Endothelial cell of umbilical vein (primary cell): Measurements from ENCODE around the gene SCYL1.

ENCODE experiments used
- EZH2 ChIP-seq: IDR thresholded peaks from 2 replicates; pipeline ENCODE4 v1.6.1; 2012; ENCODE audit warnings: borderline replicate concordance, low read depth, mild to moderate bottlenecking, moderate library complexity, low read length, inconsistent platforms; ENCODE audit not compliant: severe bottlenecking
- FOS ChIP-seq: IDR thresholded peaks from 2 replicates; pipeline ENCODE4 v1.6.1; 2011; ENCODE audit warnings: mild to moderate bottlenecking, low read length, moderate library complexity, borderline replicate concordance; ENCODE audit not compliant: insufficient read depth
- JUN ChIP-seq: IDR thresholded peaks from 2 replicates; pipeline ENCODE4 v1.6.1; 2011; ENCODE audit warnings: borderline replicate concordance, low read depth; ENCODE audit not compliant: insufficient read length, insufficient read depth
- MYC ChIP-seq: IDR thresholded peaks from one replicate; pipeline ENCODE4 v1.6.1; 2011; ENCODE audit warnings: mild to moderate bottlenecking, low read depth, low read length
- POLR2A ChIP-seq: IDR thresholded peaks from 2 replicates; pipeline ENCODE4 v1.6.1; 2012; ENCODE audit warnings: low read depth, mild to moderate bottlenecking, control low read depth, low read length
- POLR2AphosphoS5 ChIP-seq: IDR thresholded peaks from 2 replicates; pipeline ENCODE4 v1.6.1; 2012; ENCODE audit warnings: low read depth, mild to moderate bottlenecking, control low read depth, low read length, moderate library complexity; ENCODE audit not compliant: insufficient read depth
- TF ChIP-seq, protein P1 (sequence below), 2 donors: IDR thresholded peaks; 1 replicate in 1 of 2; 2 replicates in 1 of 2; pipeline ENCODE4 v1.5.1; 2011; ENCODE audit warnings: low read length in 2 of 2, mild to moderate bottlenecking in 2 of 2, moderate library complexity in 2 of 2, control low read depth in 1 of 2, inconsistent platforms in 1 of 2, low read depth in 1 of 2; ENCODE audit not compliant: insufficient read depth in 1 of 2; ENCODE audit errors: extremely low read depth in 1 of 2
- TF ChIP-seq, protein P2 (sequence below): IDR thresholded peaks from 2 replicates; pipeline ENCODE4 v1.6.1; 2011; ENCODE audit not compliant: insufficient read depth, insufficient read length

DNA sequence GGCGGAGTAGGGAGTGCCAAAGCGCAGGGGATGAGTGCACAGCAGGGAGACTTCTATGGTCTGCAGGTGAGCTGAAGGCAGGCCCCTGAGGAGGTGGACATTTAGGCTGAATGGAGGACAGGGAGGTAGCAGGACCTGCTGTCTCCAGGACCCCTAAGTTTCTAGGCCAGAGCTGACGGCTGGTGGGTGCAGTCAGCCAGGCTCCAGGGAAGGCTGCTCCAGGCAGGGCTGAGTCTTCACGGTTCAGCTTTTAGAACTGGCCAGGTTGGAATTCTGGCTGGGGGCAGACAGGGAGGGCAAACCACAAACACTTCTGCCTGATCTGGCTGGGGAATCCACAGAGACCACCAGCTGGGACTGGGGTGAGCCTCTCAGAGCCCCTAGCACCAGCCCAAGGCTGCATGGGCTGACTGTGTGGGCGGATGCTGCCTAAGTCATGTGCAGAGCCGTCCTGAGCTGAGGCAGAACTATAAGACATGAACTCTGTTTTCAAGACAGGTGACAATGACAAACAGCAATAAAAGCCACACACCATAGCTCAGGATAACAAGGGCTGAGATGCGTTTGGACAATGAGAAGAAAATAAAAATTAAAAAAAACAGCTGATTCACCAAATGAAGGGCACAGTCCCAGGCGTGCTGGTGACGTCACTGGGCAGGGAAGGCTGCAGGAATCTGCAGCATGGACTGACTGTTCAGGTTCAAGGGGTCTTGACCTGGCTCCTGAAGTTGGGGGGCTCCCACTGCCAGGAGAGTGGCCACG, 36.4 kb upstream of the SCYL1 start:
- TF ChIP-seq, protein P1, sequence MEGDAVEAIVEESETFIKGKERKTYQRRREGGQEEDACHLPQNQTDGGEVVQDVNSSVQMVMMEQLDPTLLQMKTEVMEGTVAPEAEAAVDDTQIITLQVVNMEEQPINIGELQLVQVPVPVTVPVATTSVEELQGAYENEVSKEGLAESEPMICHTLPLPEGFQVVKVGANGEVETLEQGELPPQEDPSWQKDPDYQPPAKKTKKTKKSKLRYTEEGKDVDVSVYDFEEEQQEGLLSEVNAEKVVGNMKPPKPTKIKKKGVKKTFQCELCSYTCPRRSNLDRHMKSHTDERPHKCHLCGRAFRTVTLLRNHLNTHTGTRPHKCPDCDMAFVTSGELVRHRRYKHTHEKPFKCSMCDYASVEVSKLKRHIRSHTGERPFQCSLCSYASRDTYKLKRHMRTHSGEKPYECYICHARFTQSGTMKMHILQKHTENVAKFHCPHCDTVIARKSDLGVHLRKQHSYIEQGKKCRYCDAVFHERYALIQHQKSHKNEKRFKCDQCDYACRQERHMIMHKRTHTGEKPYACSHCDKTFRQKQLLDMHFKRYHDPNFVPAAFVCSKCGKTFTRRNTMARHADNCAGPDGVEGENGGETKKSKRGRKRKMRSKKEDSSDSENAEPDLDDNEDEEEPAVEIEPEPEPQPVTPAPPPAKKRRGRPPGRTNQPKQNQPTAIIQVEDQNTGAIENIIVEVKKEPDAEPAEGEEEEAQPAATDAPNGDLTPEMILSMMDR (IDR thresholded peaks at IDR 0.05; ENCODE audit: extremely low read depth in 1 of 2, insufficient read depth in 1 of 2, low read depth in 1 of 2, low read length in 2 of 2): no peak
- TF ChIP-seq POLR2A (no peak), MYC (no peak), POLR2AphosphoS5 (no peak), EZH2 (no peak), FOS (no peak), JUN (no peak)
- TF ChIP-seq, protein P2, sequence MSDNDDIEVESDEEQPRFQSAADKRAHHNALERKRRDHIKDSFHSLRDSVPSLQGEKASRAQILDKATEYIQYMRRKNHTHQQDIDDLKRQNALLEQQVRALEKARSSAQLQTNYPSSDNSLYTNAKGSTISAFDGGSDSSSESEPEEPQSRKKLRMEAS: no peak
